T-helper 2 cell treated with Interferon-gamma antibody and Interleukin-4, amounts not matched to agents 5 μg/mL and 100 μg/mL, for 36 hours (primary cell): ENCODE results near the gene CCN2.
"Not testable (repeated sequence)": the region's sequence is repeated elsewhere in the genome, so short reads cannot be mapped to it uniquely, and the experiment has no call there.

Source experiments
- DNase-seq: peaks from one replicate; pipeline ENCODE4 v3.0.0; 2021; ENCODE audit warnings: low spot score
- H3K27ac Mint-ChIP-seq: one replicate; pipeline ENCODE4 v1.8.0; 2021; ENCODE audit warnings: mild to moderate bottlenecking, mixed read lengths
- H3K27me3 Mint-ChIP-seq: one replicate; pipeline ENCODE4 v1.8.0; 2021; ENCODE audit warnings: low read depth, mixed read lengths
- H3K36me3 Mint-ChIP-seq: one replicate; pipeline ENCODE4 v1.8.0; 2021; ENCODE audit warnings: low read depth, mixed read lengths
- H3K4me1 Mint-ChIP-seq: one replicate; pipeline ENCODE4 v1.8.0; 2021; ENCODE audit warnings: low read depth, mixed read lengths
- H3K4me3 Mint-ChIP-seq: one replicate; pipeline ENCODE4 v1.8.0; 2022; ENCODE audit warnings: mild to moderate bottlenecking, moderate library complexity, mixed read lengths
- H3K9me3 Mint-ChIP-seq: one replicate; pipeline ENCODE4 v1.8.0; 2021; ENCODE audit warnings: mixed read lengths

Gene CCN2

GRCh38 chr6:131916091-131916796 is 34.9 kb downstream of the CCN2 start:
- Mint-ChIP-seq H3K9me3 (peaks cover 16% of the 10 kb centered on the region), H3K4me1 (peaks cover 37% of the 10 kb centered on the region), H3K27me3 (peaks cover 48% of the 10 kb centered on the region)
- DNase-seq, H3K27ac Mint-ChIP-seq, H3K36me3 Mint-ChIP-seq, H3K4me3 Mint-ChIP-seq: not testable (repeated sequence)

- Mint-ChIP-seq H3K9me3 (peaks cover 14% of the 10 kb centered on the region), H3K27ac (no peak overlapping the region), H3K27me3 (peaks cover 46% of the 10 kb centered on the region), H3K4me1 (peaks cover 43% of the 10 kb centered on the region), H3K36me3 (no peaks in the 10 kb centered on the region), H3K4me3 (no peak overlapping the region)
- peak; percentile 44 for DNase-seq
These were observed 36.0 kb downstream of the CCN2 start for GRCh38 chr6:131914967-131915751.

- Mint-ChIP-seq H3K4me1 (peaks cover 46% of the 10 kb centered on the region), H3K27me3 (peaks cover 37% of the 10 kb centered on the region), H3K27ac (no peak overlapping the region), H3K36me3 (no peaks in the 10 kb centered on the region), H3K9me3 (peaks cover 10% of the 10 kb centered on the region), H3K4me3 (no peak overlapping the region)
- DNase-seq: no peak
These were observed 36.9 kb downstream of the CCN2 start for GRCh38 chr6:131914234-131914633.

GRCh38 chr6:131911951-131912350 is 39.2 kb downstream of the CCN2 start:
- no peak overlapping the region for H3K27ac Mint-ChIP-seq
- H3K4me3 Mint-ChIP-seq: peak overlapping the region; percentile 16
- H3K9me3 Mint-ChIP-seq: peaks cover 10% of the 10 kb centered on the region
- peaks cover 35% of the 10 kb centered on the region for H3K27me3 Mint-ChIP-seq
- H3K36me3 Mint-ChIP-seq: no peaks in the 10 kb centered on the region
- no peak for DNase-seq
- H3K4me1 Mint-ChIP-seq: peaks cover 37% of the 10 kb centered on the region

GRCh38 chr6:131910956-131911355 is 40.2 kb downstream of the CCN2 start:
- Mint-ChIP-seq H3K4me3 (no peak overlapping the region), H3K27me3 (peaks cover 34% of the 10 kb centered on the region), H3K27ac (no peak overlapping the region), H3K9me3 (peaks cover 4% of the 10 kb centered on the region), H3K4me1 (peaks cover 33% of the 10 kb centered on the region), H3K36me3 (no peaks in the 10 kb centered on the region)
- DNase-seq: no peak

GRCh38 chr6:131910219-131910589 is 41.0 kb downstream of the CCN2 start:
- Mint-ChIP-seq H3K36me3 (no peaks in the 10 kb centered on the region), H3K27me3 (peaks cover 34% of the 10 kb centered on the region), H3K9me3 (no peaks in the 10 kb centered on the region), H3K4me1 (peaks cover 31% of the 10 kb centered on the region), H3K27ac (no peak overlapping the region), H3K4me3 (no peak overlapping the region)
- no peak for DNase-seq

GRCh38 chr6:131909408-131910218 is 41.6 kb downstream of the CCN2 start:
- Mint-ChIP-seq H3K27me3 (peaks cover 34% of the 10 kb centered on the region), H3K36me3 (no peaks in the 10 kb centered on the region), H3K4me3 (peak overlapping the region; percentile 7), H3K9me3 (no peaks in the 10 kb centered on the region), H3K27ac (peak overlapping the region; percentile 61), H3K4me1 (peaks cover 29% of the 10 kb centered on the region)
- DNase-seq: peak; percentile 67

GRCh38 chr6:131908787-131909186 is 42.4 kb downstream of the CCN2 start:
- DNase-seq, H3K27ac Mint-ChIP-seq, H3K36me3 Mint-ChIP-seq, H3K9me3 Mint-ChIP-seq, H3K4me3 Mint-ChIP-seq: not testable (repeated sequence)
- peaks cover 37% of the 10 kb centered on the region for H3K27me3 Mint-ChIP-seq
- H3K4me1 Mint-ChIP-seq: peaks cover 29% of the 10 kb centered on the region

GRCh38 chr6:131903734-131904133 is 47.4 kb downstream of the CCN2 start:
- not testable (repeated sequence) for H3K27ac Mint-ChIP-seq, DNase-seq, H3K4me3 Mint-ChIP-seq, H3K9me3 Mint-ChIP-seq, H3K4me1 Mint-ChIP-seq, H3K36me3 Mint-ChIP-seq
- H3K27me3 Mint-ChIP-seq: peaks cover 40% of the 10 kb centered on the region

- H3K27ac Mint-ChIP-seq, H3K4me3 Mint-ChIP-seq, H3K4me1 Mint-ChIP-seq, H3K36me3 Mint-ChIP-seq, DNase-seq: not testable (repeated sequence)
- Mint-ChIP-seq H3K27me3 (peaks cover 28% of the 10 kb centered on the region), H3K9me3 (peaks cover 23% of the 10 kb centered on the region)
These were observed 49.8 kb downstream of the CCN2 start for GRCh38 chr6:131901326-131901873.

GRCh38 chr6:131900231-131900630 is 50.9 kb downstream of the CCN2 start:
- Mint-ChIP-seq H3K36me3 (peaks cover 3% of the 10 kb centered on the region), H3K9me3 (peaks cover 24% of the 10 kb centered on the region), H3K27me3 (peaks cover 28% of the 10 kb centered on the region), H3K4me1 (peaks cover 9% of the 10 kb centered on the region), H3K4me3 (no peak overlapping the region), H3K27ac (no peak overlapping the region)
- no peak for DNase-seq

GRCh38 chr6:131898718-131899117 is 52.5 kb downstream of the CCN2 start:
- no peak for DNase-seq
- H3K4me1 Mint-ChIP-seq: peaks cover 16% of the 10 kb centered on the region
- H3K4me3 Mint-ChIP-seq: no peak overlapping the region
- H3K27ac Mint-ChIP-seq: no peak overlapping the region
- peaks cover 3% of the 10 kb centered on the region for H3K36me3 Mint-ChIP-seq
- H3K27me3 Mint-ChIP-seq: peaks cover 24% of the 10 kb centered on the region
- H3K9me3 Mint-ChIP-seq: peaks cover 24% of the 10 kb centered on the region
